K562 (cell line): ENCODE data around the gene CARD10. TPM values are rescaled to one million over a fixed set of nuclear protein-coding genes. Genes with fewer than 3 reads are reported as not detected.

Experiments
- ATAC-seq: fragments of 200-7000 bp; cut with Tn5 transposase; 3 replicates; pipeline ENCODE4 v1.9.1; 2020; ENCODE audit warnings: moderate library complexity
- BruUV-seq: library from RNA; stranded (reverse); fragments of 400-500 nt; replicated peaks from 2 replicates; lab custom pipeline; 2021; lab: Mats Ljungman, UMichigan
- CTCF ChIA-PET: fragments of 300-600 bp; formaldehyde crosslinking; extraction: SDS; loops from one replicate; lab custom pipeline; 2021; ENCODE audit warnings: low intra/inter-chr PET ratio; lab: Yijun Ruan, JAX
- POLR2A ChIA-PET: fragments of 300-600, 350-650 bp; sonication (Branson Sonifier 250); formaldehyde crosslinking; extraction: SDS; loops from one replicate; lab custom pipeline; 2021; ENCODE audit warnings: antibody characterized with exemption, inconsistent platforms; lab: Yijun Ruan, JAX
- DNase-seq, 4 experiments: peaks; one replicate each; pipeline versions ENCODE4 v3.0.0 to v3.0.0-alpha.2; 2011 to 2018; ENCODE audit warnings: low spot score in 3 of 4, mixed read lengths in 3 of 4; ENCODE audit errors: extremely low read depth in 1 of 4
- FAIRE-seq: peaks from 2 replicates; lab custom pipeline; 2011; peaks lifted over from hg19 to GRCh38; lab: Jason Lieb, UNC
- H2AFZ ChIP-seq: 2 replicates; pipeline ENCODE4 v1.6.0; 2011; ENCODE audit warnings: low read depth, low read length, control low read depth, inconsistent platforms
- H3K27ac ChIP-seq: fragments of 200-600 bp; 3 replicates; pipeline ENCODE4 v1.8.0; 2011; ENCODE audit warnings: low read depth, mild to moderate bottlenecking, control low read depth, inconsistent platforms, low read length, moderate library complexity, mixed read lengths; ENCODE audit errors: extremely low read depth
- H3K27me3 ChIP-seq, 2 experiments: fragments of 300-600 bp in 1 of 2; 2 replicates in 1 of 2; 3 replicates in 1 of 2; pipeline versions ENCODE4 v1.6.0 to v1.8.0; 2011; ENCODE audit warnings: inconsistent platforms in 2 of 2, low read length in 2 of 2, mild to moderate bottlenecking in 1 of 2, mixed read lengths in 1 of 2, moderate library complexity in 1 of 2; ENCODE audit not compliant: control insufficient read depth in 2 of 2, insufficient read depth in 2 of 2
- H3K36me3 ChIP-seq: fragments of 300-600 bp; 3 replicates; pipeline ENCODE4 v1.8.0; 2011; ENCODE audit warnings: mild to moderate bottlenecking, low read length, inconsistent platforms; ENCODE audit not compliant: control insufficient read depth, insufficient read depth
- H3K4me1 ChIP-seq, 2 experiments: fragments of 200-600 bp in 1 of 2; replicated peaks in 1 of 2; 2 replicates in 1 of 2; 3 replicates in 1 of 2; pipeline versions ENCODE4 v1.5.1 to v1.8.0; 2011; ENCODE audit warnings: inconsistent platforms in 2 of 2, low read length in 2 of 2, mild to moderate bottlenecking in 1 of 2, mixed read lengths in 1 of 2, moderate library complexity in 1 of 2; ENCODE audit not compliant: control insufficient read depth in 2 of 2, insufficient read depth in 2 of 2
- H3K4me2 ChIP-seq: 2 replicates; pipeline ENCODE4 v1.6.1; 2011; ENCODE audit warnings: low read length, control low read depth, inconsistent platforms, mixed read lengths; ENCODE audit not compliant: insufficient read depth
- H3K4me3 ChIP-seq: fragments of 200-600 bp; sonication (generic), shearing (Covaris generic); 2 replicates; pipeline ENCODE4 v1.5.1; 2016; ENCODE audit warnings: control low read depth, inconsistent platforms
- H3K79me2 ChIP-seq: fragments of 200-600 bp; 3 replicates; pipeline ENCODE4 v1.8.0; 2011; ENCODE audit warnings: low read length, inconsistent platforms; ENCODE audit not compliant: control insufficient read depth, insufficient read depth
- H3K9ac ChIP-seq, 2 experiments: 2 replicates each; pipeline versions ENCODE4 v1.6.0 to v1.6.1; 2011; ENCODE audit warnings: low read depth in 2 of 2, low read length in 2 of 2, control low read depth in 1 of 2, inconsistent platforms in 1 of 2, mild to moderate bottlenecking in 1 of 2, mixed read lengths in 1 of 2; ENCODE audit not compliant: insufficient read depth in 1 of 2
- H3K9me1 ChIP-seq: one replicate; pipeline ENCODE4 v1.6.0; 2011; ENCODE audit warnings: inconsistent platforms, mild to moderate bottlenecking, low read length, moderate library complexity; ENCODE audit not compliant: control insufficient read depth, insufficient read depth
- H3K9me3 ChIP-seq: replicated peaks from 2 replicates; pipeline ENCODE4 v1.5.1; 2011; ENCODE audit warnings: low read depth, low read length, inconsistent platforms; ENCODE audit not compliant: control insufficient read depth, insufficient read depth
- H4K20me1 ChIP-seq: replicated peaks from 2 replicates; pipeline ENCODE4 v1.6.1; 2011; ENCODE audit warnings: low read length, inconsistent platforms, mixed read lengths; ENCODE audit not compliant: control insufficient read depth, insufficient read depth
- BCOR ChIP-seq: fragments of 450-650 bp; IDR thresholded peaks from 2 replicates; pipeline ENCODE4 v1.6.1; 2016
- GTF2F1 ChIP-seq: IDR thresholded peaks from 2 replicates; pipeline ENCODE4 v1.6.1; 2011; ENCODE audit warnings: low read depth, low read length, improper control_type of control experiment
- HDAC2 ChIP-seq: fragments of 450-650 bp; IDR thresholded peaks from 2 replicates; pipeline ENCODE4 v1.6.1; 2016; ENCODE audit warnings: mild to moderate bottlenecking
- KDM1A ChIP-seq, 2 experiments: fragments of 450-650 bp; IDR thresholded peaks; 2 replicates each; pipeline ENCODE4 v1.6.1; 2016; ENCODE audit warnings: mild to moderate bottlenecking in 2 of 2
- PTBP1 ChIP-seq: fragments of 200-400 bp; formaldehyde crosslinking; IDR thresholded peaks from 2 replicates; pipeline ENCODE4 v1.6.1; 2017; ENCODE audit warnings: low read depth, low read length
- RBM25 ChIP-seq: fragments of 200-400 bp; formaldehyde crosslinking; IDR thresholded peaks from 2 replicates; pipeline ENCODE4 v1.6.1; 2018; ENCODE audit warnings: low read length, low read depth, moderate library complexity; ENCODE audit not compliant: severe bottlenecking
- WGBS: fragments of 100-300 bp; shearing (Covaris generic); methylation state at CpG from one replicate; pipeline ENCODE4 v1.1.6; 2016; ENCODE audit warnings: low coverage, mixed read lengths; ENCODE audit not compliant: insufficient coverage; ENCODE audit errors: missing lambda C conversion rate; 5-methylcytosine and 5-hydroxymethylcytosine counted together
- in situ Hi-C: fragments of 300-500 bp; cut with MboI; formaldehyde crosslinking; loops from 4 replicates; pipeline ENCODE4 v1.15.0; 2018; ENCODE audit warnings: inconsistent platforms, mixed read lengths
- intact Hi-C: fragments of 100-400 bp; cut with micrococcal nuclease; formaldehyde crosslinking; loops from 2 replicates; pipeline ENCODE4 v1.14.2; 2022
- polyA plus RNA-seq, 8 experiments: library from polyadenylated mRNA; depleted of rRNA in 4 of 8; stranded (reverse) in 5 of 8; unstranded in 3 of 8; fragments of >200 nt; fragmentation: Nextera tagmentation in 2 of 8; fragmentation: Illumina TruSeq in 1 of 8; extraction: Ambion mirVana in 2 of 8; extraction: Trizol in 1 of 8; gene quantifications; 2 replicates each; pipeline versions ENCODE4 v1.2.1 to v1.2.3, GENCODE V29; 2011 to 2014; ENCODE audit warnings: inconsistent platforms in 1 of 8, missing spikeins in 1 of 8
- total RNA-seq, 7 experiments: library from RNA; depleted of rRNA in 6 of 7; stranded (reverse); fragments of >200 nt in 6 of 7; fragmentation: Illumina TruSeq in 2 of 7; extraction: Trizol in 2 of 7; gene quantifications; 2 replicates each; pipeline versions ENCODE4 v1.2.1 to v1.2.3, GENCODE V29; 2011 to 2021; ENCODE audit warnings: low replicate concordance in 1 of 7

Gene CARD10
- total and polyA plus RNA-seq, 9 of the 15 experiments (the other 6 are each of a cell fraction or from before 2014, with no cell fraction given), result 0.13 to 5.8 (median 1.6) TPM

DNA sequence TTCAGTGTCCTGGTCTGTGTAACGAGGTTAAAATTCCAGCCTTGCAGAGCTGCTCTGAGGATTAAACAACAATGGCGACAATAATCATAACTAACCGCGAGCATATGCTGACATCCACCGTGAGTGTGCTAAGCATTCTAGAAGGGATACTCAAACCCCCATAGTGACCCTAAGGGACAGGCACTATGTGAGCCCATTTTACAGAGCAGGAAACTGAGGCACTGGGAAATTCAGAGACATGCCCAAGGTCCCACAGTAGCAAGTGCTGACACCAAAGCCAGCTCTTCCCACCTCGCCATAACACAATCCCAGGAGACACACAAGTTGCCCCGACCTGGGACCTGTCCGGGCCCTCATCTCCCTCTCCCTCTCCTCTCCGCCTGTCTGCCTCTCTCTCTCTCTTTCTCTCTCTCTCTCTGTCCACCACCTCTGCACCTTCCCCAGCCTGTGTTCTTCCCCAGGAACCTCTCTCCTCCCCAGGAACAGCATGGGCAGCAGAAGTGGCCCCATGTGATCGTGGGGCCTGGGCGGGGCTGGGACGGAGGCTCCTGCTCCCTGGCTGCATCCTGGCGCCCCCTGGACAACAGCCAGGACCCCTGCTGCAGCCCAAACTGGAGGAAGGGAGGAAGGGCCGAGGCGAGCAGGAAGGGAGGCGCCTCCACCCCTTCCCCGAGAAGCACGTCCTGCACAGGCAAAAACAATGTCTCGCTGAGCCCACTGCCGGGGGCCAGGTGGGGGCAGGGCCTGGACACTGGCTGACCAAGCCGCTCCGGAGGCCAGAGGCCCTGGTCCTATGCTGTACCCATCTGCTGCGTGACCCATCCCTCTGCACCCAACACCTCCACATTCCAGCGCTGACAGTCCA is 18.2 kb downstream of the CARD10 start:
- CTCF ChIA-PET, result no interaction called here
- FAIRE-seq, result no peak

More for the DNA sequence above, 18.2 kb downstream of the CARD10 start:
- Histone ChIP-seq H3K9me1 (no peaks in the 10 kb centered on the region), H3K4me2 (no peak overlapping the region), H2AFZ (no peak overlapping the region), H3K27ac (no peak overlapping the region), H3K9ac (no peak overlapping the region; a peak in 1 of 4 replicates), H3K4me1 (peaks cover 15 to 39% of the 10 kb centered on the region in 2 experiments)
- DNase-seq, result no peak
- no TSS peak for BruUV-seq
- POLR2A ChIA-PET, result no interaction called here
- TF ChIP-seq KDM1A (IDR thresholded peaks at IDR 0.05) (peak; percentile 17 to 50; a peak in 2 of 4 replicates), BCOR (peak; percentile 83), HDAC2 (0 out of 2 replicates have a peak, but pooled peaks have one; percentile 19), PTBP1 (0 out of 2 replicates have a peak, but pooled peaks have one; percentile 68), RBM25 (peak; percentile 91), GTF2F1 (no peak)
- TF ChIP-seq, all 486 proteins: peak for 5
- Histone ChIP-seq H3K9me3 (no peaks in the 10 kb centered on the region), H3K36me3 (0 out of 3 replicates have a peak, but pooled peaks cover 5% of the 10 kb centered on the region), H4K20me1 (no peaks in the 10 kb centered on the region), H3K4me3 (no peak overlapping the region), H3K27me3 (no peaks in the 10 kb centered on the region), H3K79me2 (no peaks in the 10 kb centered on the region)
- intact Hi-C loops, result no loop called here
- no peak for ATAC-seq
- in situ Hi-C loops, result no loop called here
- WGBS, result 65% methylated on average over 11 of the region's 24 CpGs
